Measurements from ENCODE around the gene FOXK2. TPM values are rescaled to one million over a fixed set of nuclear protein-coding genes. Genes with fewer than 3 reads are reported as not detected.
A peak's percentile ranks its signal among the peaks of the same experiment; 100 is the strongest.

FOXK2 gene
- total RNA-seq, 1 donor from 2014 or later = 64.3 TPM

DNA sequence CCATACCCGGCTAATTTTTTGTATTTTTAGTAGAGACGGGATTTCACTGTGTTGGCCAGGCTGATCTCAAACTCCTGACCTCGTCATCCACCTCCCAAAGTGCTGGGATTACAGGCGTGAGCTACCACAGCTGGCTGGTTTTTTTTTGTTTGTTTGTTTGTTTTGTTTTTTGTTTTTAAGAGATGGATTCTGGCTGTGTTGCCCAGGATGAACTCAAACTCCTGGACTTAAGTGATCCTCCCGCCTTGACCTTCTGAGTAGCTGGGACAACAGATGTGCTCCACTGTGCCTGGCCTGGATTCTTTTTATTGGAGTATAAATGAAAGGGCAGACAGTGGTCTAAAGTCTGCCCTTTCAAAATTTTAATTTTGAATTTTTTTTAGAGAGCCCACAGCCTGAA lies 44.7 kb downstream of the FOXK2 start:
- H3K4me1 Mint-ChIP-seq (ENCODE audit: unreplicated experiment) = peaks cover 6% of the 10 kb centered on the region
- no peak overlapping the region for H3K27ac Mint-ChIP-seq (ENCODE audit: unreplicated experiment)
- H3K27me3 Mint-ChIP-seq (ENCODE audit: unreplicated experiment) = peaks cover 6% of the 10 kb centered on the region
- H3K4me3 Mint-ChIP-seq (ENCODE audit: unreplicated experiment) = no peak overlapping the region
- H3K9me3 Mint-ChIP-seq (ENCODE audit: unreplicated experiment) = no peaks in the 10 kb centered on the region
- no peak for DNase-seq (ENCODE audit: low spot score)
- TF ChIP-seq, protein P1, sequence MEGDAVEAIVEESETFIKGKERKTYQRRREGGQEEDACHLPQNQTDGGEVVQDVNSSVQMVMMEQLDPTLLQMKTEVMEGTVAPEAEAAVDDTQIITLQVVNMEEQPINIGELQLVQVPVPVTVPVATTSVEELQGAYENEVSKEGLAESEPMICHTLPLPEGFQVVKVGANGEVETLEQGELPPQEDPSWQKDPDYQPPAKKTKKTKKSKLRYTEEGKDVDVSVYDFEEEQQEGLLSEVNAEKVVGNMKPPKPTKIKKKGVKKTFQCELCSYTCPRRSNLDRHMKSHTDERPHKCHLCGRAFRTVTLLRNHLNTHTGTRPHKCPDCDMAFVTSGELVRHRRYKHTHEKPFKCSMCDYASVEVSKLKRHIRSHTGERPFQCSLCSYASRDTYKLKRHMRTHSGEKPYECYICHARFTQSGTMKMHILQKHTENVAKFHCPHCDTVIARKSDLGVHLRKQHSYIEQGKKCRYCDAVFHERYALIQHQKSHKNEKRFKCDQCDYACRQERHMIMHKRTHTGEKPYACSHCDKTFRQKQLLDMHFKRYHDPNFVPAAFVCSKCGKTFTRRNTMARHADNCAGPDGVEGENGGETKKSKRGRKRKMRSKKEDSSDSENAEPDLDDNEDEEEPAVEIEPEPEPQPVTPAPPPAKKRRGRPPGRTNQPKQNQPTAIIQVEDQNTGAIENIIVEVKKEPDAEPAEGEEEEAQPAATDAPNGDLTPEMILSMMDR (IDR thresholded peaks at IDR 0.05; ENCODE audit: unreplicated experiment) = no peak
- H3K36me3 Mint-ChIP-seq (ENCODE audit: low read depth, unreplicated experiment) = peaks cover 22% of the 10 kb centered on the region

DNA sequence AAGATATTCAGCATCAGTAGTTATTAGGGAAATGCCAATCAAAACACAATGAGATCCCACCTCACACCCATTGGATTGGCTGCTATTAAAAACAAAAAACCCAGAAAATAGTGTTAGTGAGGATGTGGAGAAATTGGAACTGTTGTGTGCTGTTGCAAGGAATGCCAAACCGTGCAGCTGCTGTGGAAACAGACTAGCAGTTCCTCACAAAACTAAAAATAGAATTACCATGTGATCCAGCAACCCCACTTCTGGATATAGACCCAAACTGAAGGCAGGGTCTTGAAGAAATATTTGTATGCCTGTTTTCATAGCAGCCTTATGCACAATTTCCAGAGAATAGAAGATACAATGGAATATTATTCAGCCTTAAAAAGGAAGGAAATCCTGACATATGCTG lies 46.0 kb downstream of the FOXK2 start:
- H3K36me3 Mint-ChIP-seq (ENCODE audit: low read depth, unreplicated experiment) = peaks cover 25% of the 10 kb centered on the region

DNA sequence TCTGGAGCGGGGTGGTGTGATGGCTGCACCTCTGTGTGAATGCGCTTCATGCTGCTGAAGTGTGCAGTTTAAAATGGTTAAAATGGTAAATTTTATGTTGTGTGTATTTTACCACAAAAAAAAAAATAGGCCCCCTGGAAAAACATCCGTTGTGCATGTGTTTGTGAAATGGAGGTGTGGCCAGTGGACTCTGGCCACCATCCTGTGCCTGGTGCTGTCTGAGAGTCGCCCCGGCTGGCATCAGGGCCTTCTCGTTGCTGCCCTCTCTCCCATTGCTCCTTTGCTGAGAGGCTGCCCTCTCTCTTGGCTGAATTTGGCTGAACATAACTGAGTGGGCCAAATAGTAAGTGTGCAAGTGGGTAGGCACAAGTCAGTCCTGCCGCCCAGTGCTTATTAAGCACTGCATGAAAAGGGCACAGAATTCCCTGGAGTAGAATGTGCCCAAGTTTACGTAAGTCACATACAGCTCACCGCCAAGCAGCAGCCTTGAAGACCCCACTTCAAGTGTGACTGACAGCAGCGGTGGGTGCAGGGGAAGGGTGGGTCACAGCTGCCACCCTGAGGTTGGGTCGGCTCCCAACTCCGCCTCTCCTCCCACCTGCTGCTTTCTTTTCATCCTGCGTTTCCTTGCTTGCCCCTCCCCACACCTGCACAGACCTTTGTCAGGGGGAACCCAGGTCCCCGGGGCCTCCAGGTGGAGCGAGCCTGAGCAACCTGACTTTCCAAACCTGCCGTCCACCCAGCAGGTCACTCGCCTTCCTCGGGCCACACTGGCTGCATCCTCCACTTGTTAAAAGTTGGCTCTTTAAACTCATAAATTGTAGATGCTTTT lies 46.8 kb downstream of the FOXK2 start:
- H3K27me3 Mint-ChIP-seq (ENCODE audit: unreplicated experiment) = no peaks in the 10 kb centered on the region
- H3K9me3 Mint-ChIP-seq (ENCODE audit: unreplicated experiment) = no peaks in the 10 kb centered on the region
- H3K36me3 Mint-ChIP-seq (ENCODE audit: low read depth, unreplicated experiment) = peaks cover 22% of the 10 kb centered on the region
- H3K4me3 Mint-ChIP-seq (ENCODE audit: unreplicated experiment) = peak overlapping the region; percentile 25
- DNase-seq (ENCODE audit: low spot score) = no peak
- H3K4me1 Mint-ChIP-seq (ENCODE audit: unreplicated experiment) = peaks cover under 1% of the 10 kb centered on the region
- H3K27ac Mint-ChIP-seq (ENCODE audit: unreplicated experiment) = no peak overlapping the region
- TF ChIP-seq, protein P1 (IDR thresholded peaks at IDR 0.05; ENCODE audit: unreplicated experiment) = no peak

More for the DNA sequence above, 46.0 kb downstream of the FOXK2 start:
- TF ChIP-seq, protein P1 (IDR thresholded peaks at IDR 0.05; ENCODE audit: unreplicated experiment) = no peak
- H3K4me3 Mint-ChIP-seq (ENCODE audit: unreplicated experiment) = no peak overlapping the region
- H3K4me1 Mint-ChIP-seq (ENCODE audit: unreplicated experiment) = peaks cover 6% of the 10 kb centered on the region
- H3K9me3 Mint-ChIP-seq (ENCODE audit: unreplicated experiment) = no peaks in the 10 kb centered on the region
- no peak for DNase-seq (ENCODE audit: low spot score)
- peaks cover 4% of the 10 kb centered on the region for H3K27me3 Mint-ChIP-seq (ENCODE audit: unreplicated experiment)
- H3K27ac Mint-ChIP-seq (ENCODE audit: unreplicated experiment) = no peak overlapping the region

DNA sequence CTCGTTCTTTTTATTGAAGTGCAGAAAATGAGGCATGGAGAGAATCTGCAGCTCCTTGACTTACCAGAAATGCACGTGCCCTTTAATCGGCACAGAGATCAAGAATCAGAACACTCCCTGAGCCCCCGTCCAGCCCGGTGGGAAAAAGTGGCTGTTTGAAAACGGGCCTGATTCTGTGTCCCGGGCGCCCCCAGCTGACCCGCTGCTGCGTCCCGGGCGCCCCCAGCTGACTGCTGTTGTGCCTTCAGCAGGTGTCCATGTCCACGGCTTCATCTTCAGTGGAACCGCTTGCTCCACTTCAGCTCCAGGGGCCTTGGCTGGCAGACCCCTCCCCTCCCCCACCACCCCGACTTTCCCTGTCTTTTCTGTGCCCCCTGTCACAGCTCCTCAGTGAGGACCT lies 47.8 kb downstream of the FOXK2 start:
- Mint-ChIP-seq H3K27ac (ENCODE audit: unreplicated experiment) (peak overlapping the region; percentile 9), H3K36me3 (ENCODE audit: low read depth, unreplicated experiment) (peaks cover 28% of the 10 kb centered on the region), H3K27me3 (ENCODE audit: unreplicated experiment) (peaks cover 2% of the 10 kb centered on the region), H3K4me3 (ENCODE audit: unreplicated experiment) (no peak overlapping the region), H3K9me3 (ENCODE audit: unreplicated experiment) (no peaks in the 10 kb centered on the region), H3K4me1 (ENCODE audit: unreplicated experiment) (no peaks in the 10 kb centered on the region)
- TF ChIP-seq, protein P1 (IDR thresholded peaks at IDR 0.05; ENCODE audit: unreplicated experiment) = no peak
- DNase-seq (ENCODE audit: low spot score) = no peak

DNA sequence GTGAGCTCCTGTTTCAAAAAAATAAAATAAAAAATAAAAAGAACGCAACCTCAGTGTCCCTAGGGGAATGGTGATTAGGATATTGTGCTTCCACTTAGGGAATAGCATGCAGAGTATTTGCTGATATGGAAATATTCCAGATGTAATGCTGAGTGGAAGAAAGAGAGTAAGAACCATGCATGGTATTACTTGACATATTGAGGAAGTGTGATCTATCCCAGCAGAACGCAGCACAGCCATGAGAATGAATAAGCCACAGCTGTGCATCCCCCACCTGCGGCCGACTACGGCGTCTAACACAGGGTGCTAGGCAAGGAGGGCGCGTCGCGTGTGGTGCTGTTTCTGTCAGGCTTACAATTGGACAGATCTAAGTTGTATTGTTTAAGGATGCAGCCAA lies 49.5 kb downstream of the FOXK2 start:
- no peaks in the 10 kb centered on the region for H3K9me3 Mint-ChIP-seq (ENCODE audit: unreplicated experiment)
- no peak overlapping the region for H3K27ac Mint-ChIP-seq (ENCODE audit: unreplicated experiment)
- H3K36me3 Mint-ChIP-seq (ENCODE audit: low read depth, unreplicated experiment) = peaks cover 34% of the 10 kb centered on the region
- peaks cover 2% of the 10 kb centered on the region for H3K27me3 Mint-ChIP-seq (ENCODE audit: unreplicated experiment)
- DNase-seq (ENCODE audit: low spot score) = no peak
- H3K4me1 Mint-ChIP-seq (ENCODE audit: unreplicated experiment) = no peaks in the 10 kb centered on the region
- TF ChIP-seq, protein P1 (IDR thresholded peaks at IDR 0.05; ENCODE audit: unreplicated experiment) = no peak
- no peak overlapping the region for H3K4me3 Mint-ChIP-seq (ENCODE audit: unreplicated experiment)
